HepG2 (cell line): ENCODE measurements around the gene GALNT9. TPM values are rescaled to one million over a fixed set of nuclear protein-coding genes. Genes with fewer than 3 reads are reported as not detected.

Experiments used
- ATAC-seq: fragments of 200-7000 bp; cut with Tn5 transposase; 3 replicates; pipeline ENCODE4 v1.9.1; 2020; ENCODE audit warnings: mild to moderate bottlenecking, moderate library complexity
- BruUV-seq: library from RNA; stranded (reverse); fragments of 400-500 nt; replicated peaks from 2 replicates; lab custom pipeline; 2021; lab: Mats Ljungman, UMichigan
- CTCF ChIA-PET: fragments of 300-600 bp; formaldehyde crosslinking; extraction: SDS; loops from one replicate; lab custom pipeline; 2021; ENCODE audit warnings: low total read pairs, inconsistent platforms, low intra/inter-chr PET ratio; lab: Yijun Ruan, JAX
- POLR2A ChIA-PET: fragments of 350-600 bp; sonication (Branson Sonifier 250); formaldehyde crosslinking; loops from one replicate; lab custom pipeline; 2020; ENCODE audit warnings: antibody characterized with exemption, inconsistent platforms; lab: Yijun Ruan, JAX
- DNase-seq: peaks from one replicate; pipeline ENCODE4 v3.0.0-alpha.2; 2015; ENCODE audit warnings: low spot score
- FAIRE-seq: peaks from 3 replicates; lab custom pipeline; 2011; peaks lifted over from hg19 to GRCh38; lab: Jason Lieb, UNC
- H2AFZ ChIP-seq: one replicate; pipeline ENCODE4 v1.6.1; 2011; ENCODE audit warnings: low read length, inconsistent platforms
- H3K27ac ChIP-seq: fragments of 300-600 bp; 3 replicates; pipeline ENCODE4 v1.8.0; 2011; ENCODE audit warnings: mixed run types, mild to moderate bottlenecking, mixed read lengths, low read length, inconsistent platforms; ENCODE audit not compliant: insufficient read depth; ENCODE audit errors: extremely low read length
- H3K27me3 ChIP-seq, 2 experiments: fragments of 200-600 bp in 1 of 2; 2 replicates in 1 of 2; 3 replicates in 1 of 2; pipeline versions ENCODE4 v1.6.0 to v1.8.0; 2011; ENCODE audit warnings: low read length in 2 of 2, mild to moderate bottlenecking in 2 of 2, moderate library complexity in 2 of 2, inconsistent platforms in 1 of 2; ENCODE audit not compliant: insufficient read depth in 2 of 2, control insufficient read depth in 1 of 2
- H3K36me3 ChIP-seq, 2 experiments: fragments of 200-600 bp in 1 of 2; replicated peaks in 1 of 2; 2 replicates in 1 of 2; 3 replicates in 1 of 2; pipeline versions ENCODE4 v1.5.1 to v1.8.0; 2011; ENCODE audit warnings: low read length in 2 of 2, inconsistent platforms in 1 of 2; ENCODE audit not compliant: insufficient read depth in 2 of 2, control insufficient read depth in 1 of 2
- H3K4me1 ChIP-seq: 2 replicates; pipeline ENCODE4 v1.5.1; 2012; ENCODE audit warnings: low read length, inconsistent platforms; ENCODE audit not compliant: insufficient read depth
- H3K4me2 ChIP-seq: 2 replicates; pipeline ENCODE4 v1.6.0; 2011; ENCODE audit warnings: low read depth, low read length, inconsistent platforms
- H3K4me3 ChIP-seq, 3 experiments: fragments of 200-600 bp in 1 of 3; sonication (generic), shearing (Covaris generic) in 1 of 3; replicated peaks in 1 of 3; 2 replicates each; pipeline ENCODE4 v1.5.1; 2011 to 2016; ENCODE audit warnings: low read length in 3 of 3, inconsistent platforms in 2 of 3, low read depth in 2 of 3, mild to moderate bottlenecking in 2 of 3, control low read depth in 1 of 3, mixed read lengths in 1 of 3; ENCODE audit not compliant: insufficient read depth in 1 of 3
- H3K79me2 ChIP-seq: one replicate; pipeline ENCODE4 v1.6.1; 2011; ENCODE audit warnings: low read length, inconsistent platforms; ENCODE audit not compliant: insufficient read depth
- H3K9ac ChIP-seq: 2 replicates; pipeline ENCODE4 v1.6.0; 2011; ENCODE audit warnings: mild to moderate bottlenecking, low read depth, low read length, inconsistent platforms; ENCODE audit not compliant: insufficient read depth
- H3K9me3 ChIP-seq: 2 replicates; pipeline ENCODE4 v1.5.1; 2012; ENCODE audit warnings: mild to moderate bottlenecking, low read length
- H4K20me1 ChIP-seq: 2 replicates; pipeline ENCODE4 v1.6.0; 2011; ENCODE audit warnings: inconsistent platforms, mild to moderate bottlenecking, low read length, moderate library complexity; ENCODE audit not compliant: insufficient read depth
- BRF2 ChIP-seq: sonication (generic); formaldehyde crosslinking; IDR thresholded peaks from 2 replicates; pipeline ENCODE4 v1.8.1; 2022; ENCODE audit warnings: mild to moderate bottlenecking, missing genetic modification reagents
- NCOR1 ChIP-seq: fragments of 200-600 bp; sonication (generic); IDR thresholded peaks from 2 replicates; pipeline ENCODE4 v1.7.0; 2017; ENCODE audit warnings: antibody characterized with exemption, low read length, borderline replicate concordance
- TBP ChIP-seq: sonication (generic); formaldehyde crosslinking; IDR thresholded peaks from 2 replicates; pipeline ENCODE4 v1.5.0; 2020; ENCODE audit warnings: missing genetic modification reagents
- ZBTB14 ChIP-seq: sonication (generic); formaldehyde crosslinking; IDR thresholded peaks from 2 replicates; pipeline ENCODE4 v1.4.0; 2020; ENCODE audit warnings: missing genetic modification reagents
- ZNF280D ChIP-seq: sonication (generic); formaldehyde crosslinking; IDR thresholded peaks from 2 replicates; pipeline ENCODE4 v1.5.1; 2020; ENCODE audit warnings: mild to moderate bottlenecking, missing genetic modification reagents
- ZNF557 ChIP-seq: sonication (generic); formaldehyde crosslinking; IDR thresholded peaks from 2 replicates; pipeline ENCODE4 v1.4.0; 2020; ENCODE audit warnings: missing genetic modification reagents
- WGBS: methylation state at CpG from one replicate; pipeline ENCODE4 v1.1.6; 2017; ENCODE audit warnings: low lambda C conversion rate; 5-methylcytosine and 5-hydroxymethylcytosine counted together
- in situ Hi-C: cut with HindIII; loops from 2 replicates; pipeline ENCODE4 v1.10.0; 2017; ENCODE audit warnings: low pct_unique_long_range_greater_than_20kb; ENCODE audit not compliant: extremely low pct_ligation_motif_present
- intact Hi-C: fragments of 100-400 bp; cut with micrococcal nuclease; formaldehyde crosslinking; loops from one replicate; pipeline ENCODE4 v1.10.0; 2022; ENCODE audit not compliant: unreplicated experiment
- polyA plus RNA-seq, 8 experiments: library from polyadenylated mRNA; depleted of rRNA in 3 of 8; stranded (reverse) in 7 of 8; unstranded in 1 of 8; fragments of >200 nt; fragmentation: Illumina TruSeq in 4 of 8; extraction: Trizol in 4 of 8; gene quantifications; 2 replicates each; pipeline versions ENCODE4 v1.2.1 to v1.2.3, GENCODE V29; 2011 to 2016; ENCODE audit warnings: low read depth in 4 of 8, missing spikeins in 1 of 8, mixed read lengths in 1 of 8; ENCODE audit not compliant: insufficient read depth in 1 of 8
- total RNA-seq, 5 experiments: library from RNA; depleted of rRNA; stranded (reverse); fragments of >200 nt; fragmentation: Illumina TruSeq; extraction: Trizol; gene quantifications; 2 replicates each; pipeline ENCODE4 v1.2.3, GENCODE V29; 2016; ENCODE audit warnings: low read depth in 1 of 5

GALNT9 gene
- total and polyA plus RNA-seq, 2 of the 13 experiments (the other 11 are each of a cell fraction or from before 2014, with no cell fraction given) = 0.04 TPM; not detected in 1

GRCh38 chr12:132346471-132347175, 17.2 kb upstream of the GALNT9 start:
- Histone ChIP-seq H3K27me3 (peaks cover 18 to 79% of the 10 kb centered on the region in 2 experiments), H3K4me3 (no peak overlapping the region), H3K27ac (no peak overlapping the region), H3K4me1 (no peaks in the 10 kb centered on the region), H3K9me3 (no peaks in the 10 kb centered on the region), H4K20me1 (peaks cover 3% of the 10 kb centered on the region; the same call in 1 of the 2 replicates), H3K4me2 (no peak overlapping the region), H3K36me3 (no peaks in the 10 kb centered on the region), H3K9ac (no peak overlapping the region), H2AFZ (no peak overlapping the region), H3K79me2 (no peaks in the 10 kb centered on the region)
- CTCF ChIA-PET = no interaction called here
- no peak for FAIRE-seq
- no peak for TF ChIP-seq TBP (CRISPR knock-in tag)
- no peak for TF ChIP-seq BRF2
- TF ChIP-seq ZNF280D = no peak
- no peak for TF ChIP-seq NCOR1
- no peak for TF ChIP-seq ZNF557 (CRISPR knock-in tag)
- no peak for TF ChIP-seq ZBTB14 (CRISPR knock-in tag)
- no peak for ATAC-seq
- BruUV-seq = no TSS peak
- POLR2A ChIA-PET = no interaction called here
- intact Hi-C loops (no loop called here), in situ Hi-C loops (no loop called here)
- no peak for DNase-seq
- WGBS = 61% methylated on average over 4 of the region's 20 CpGs
